ENCODE data around the gene RSPH6A. TPM values are rescaled to one million over a fixed set of nuclear protein-coding genes. Genes with fewer than 3 reads are reported as not detected.

The RSPH6A gene
- total RNA-seq, 1 experiment from 2014 or later: 0.39 TPM

DNA sequence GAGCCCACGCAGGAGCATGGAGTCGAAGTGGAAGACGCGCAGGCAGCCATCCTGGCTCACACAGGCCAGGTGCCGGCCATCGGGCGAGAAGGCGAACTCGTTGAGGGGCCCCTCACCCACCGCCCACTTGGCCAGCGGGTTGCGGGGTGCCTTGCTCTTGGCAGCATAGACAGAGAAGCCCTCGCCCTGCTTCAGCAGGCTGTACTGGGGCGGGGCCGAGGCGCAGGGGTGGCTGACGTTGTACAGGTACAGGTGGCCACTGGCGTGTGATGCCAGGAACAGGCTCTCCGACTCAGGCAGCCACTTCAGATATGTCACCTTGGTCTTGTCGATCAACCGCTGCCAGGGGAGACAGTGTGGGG is 28.6 kb downstream of the RSPH6A start (continued):
- TF ChIP-seq, protein P1, sequence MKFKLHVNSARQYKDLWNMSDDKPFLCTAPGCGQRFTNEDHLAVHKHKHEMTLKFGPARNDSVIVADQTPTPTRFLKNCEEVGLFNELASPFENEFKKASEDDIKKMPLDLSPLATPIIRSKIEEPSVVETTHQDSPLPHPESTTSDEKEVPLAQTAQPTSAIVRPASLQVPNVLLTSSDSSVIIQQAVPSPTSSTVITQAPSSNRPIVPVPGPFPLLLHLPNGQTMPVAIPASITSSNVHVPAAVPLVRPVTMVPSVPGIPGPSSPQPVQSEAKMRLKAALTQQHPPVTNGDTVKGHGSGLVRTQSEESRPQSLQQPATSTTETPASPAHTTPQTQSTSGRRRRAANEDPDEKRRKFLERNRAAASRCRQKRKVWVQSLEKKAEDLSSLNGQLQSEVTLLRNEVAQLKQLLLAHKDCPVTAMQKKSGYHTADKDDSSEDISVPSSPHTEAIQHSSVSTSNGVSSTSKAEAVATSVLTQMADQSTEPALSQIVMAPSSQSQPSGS (CRISPR knock-in tag; IDR thresholded peaks at IDR 0.05; ENCODE audit: borderline replicate concordance, low read depth): no peak
- TF ChIP-seq, protein P2, sequence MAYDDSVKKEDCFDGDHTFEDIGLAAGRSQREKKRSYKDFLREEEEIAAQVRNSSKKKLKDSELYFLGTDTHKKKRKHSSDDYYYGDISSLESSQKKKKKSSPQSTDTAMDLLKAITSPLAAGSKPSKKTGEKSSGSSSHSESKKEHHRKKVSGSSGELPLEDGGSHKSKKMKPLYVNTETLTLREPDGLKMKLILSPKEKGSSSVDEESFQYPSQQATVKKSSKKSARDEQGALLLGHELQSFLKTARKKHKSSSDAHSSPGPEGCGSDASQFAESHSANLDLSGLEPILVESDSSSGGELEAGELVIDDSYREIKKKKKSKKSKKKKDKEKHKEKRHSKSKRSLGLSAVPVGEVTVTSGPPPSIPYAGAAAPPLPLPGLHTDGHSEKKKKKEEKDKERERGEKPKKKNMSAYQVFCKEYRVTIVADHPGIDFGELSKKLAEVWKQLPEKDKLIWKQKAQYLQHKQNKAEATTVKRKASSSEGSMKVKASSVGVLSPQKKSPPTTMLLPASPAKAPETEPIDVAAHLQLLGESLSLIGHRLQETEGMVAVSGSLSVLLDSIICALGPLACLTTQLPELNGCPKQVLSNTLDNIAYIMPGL (CRISPR knock-in tag; IDR thresholded peaks at IDR 0.05): no peak

DNA sequence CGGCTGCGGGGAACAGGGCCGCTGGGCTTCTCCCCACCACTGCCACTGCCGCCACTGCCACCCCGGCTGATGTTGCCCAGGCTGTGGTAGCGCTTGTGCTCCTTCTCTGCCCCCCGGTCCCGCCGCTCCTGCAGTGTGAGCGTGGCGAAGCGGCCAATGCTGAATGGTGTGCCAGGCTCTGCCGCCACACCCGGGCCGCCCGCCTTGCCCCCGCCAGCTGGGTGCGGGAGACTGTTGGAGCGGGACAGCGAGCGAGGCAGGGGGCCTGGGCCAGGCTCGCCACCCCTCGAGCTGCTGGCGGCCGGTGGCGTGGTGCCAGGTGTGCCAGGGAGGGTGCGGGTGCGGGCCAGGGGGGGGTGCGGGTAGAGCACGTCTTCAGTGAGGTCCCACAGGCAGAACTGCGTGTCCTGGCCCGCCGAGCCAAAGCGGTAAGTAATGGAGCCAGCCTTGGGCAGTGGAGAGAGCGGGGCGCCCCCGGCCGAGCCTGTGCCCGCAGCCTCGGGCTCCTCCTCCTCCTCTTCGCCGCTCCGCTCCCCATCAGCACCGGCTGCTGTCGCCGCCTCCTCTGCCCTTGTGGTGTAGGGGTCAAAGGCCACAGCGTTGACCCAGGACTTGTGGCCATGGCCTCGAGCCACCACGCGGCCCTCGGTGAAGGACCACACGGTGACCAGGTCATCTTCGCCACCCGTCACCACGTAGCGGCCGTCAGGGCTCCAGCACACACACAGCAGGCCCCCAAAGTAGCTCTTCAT is 29.2 kb downstream of the RSPH6A start:
- ATAC-seq: no peak
- peaks cover 32% of the 10 kb centered on the region for H3K36me3 Mint-ChIP-seq
- H3K27ac Mint-ChIP-seq: no peak overlapping the region
- peaks cover 14% of the 10 kb centered on the region for H3K27me3 Mint-ChIP-seq (ENCODE audit: low read depth)
- CTCF ChIA-PET: no interaction called here
- DNase-seq (ENCODE audit: low spot score): no peak
- POLR2A ChIA-PET: no interaction called here
- no peak overlapping the region for H3K4me3 Mint-ChIP-seq
- peaks cover 15% of the 10 kb centered on the region for H3K4me1 Mint-ChIP-seq
- no peak for TF ChIP-seq FOXJ3 (CRISPR knock-in tag; IDR thresholded peaks at IDR 0.05; ENCODE audit: borderline replicate concordance)
- TF ChIP-seq ESRRA (CRISPR knock-in tag; IDR thresholded peaks at IDR 0.05; ENCODE audit: borderline replicate concordance): no peak
- TF ChIP-seq NR2C2 (CRISPR knock-in tag; IDR thresholded peaks at IDR 0.05): no peak
- no peaks in the 10 kb centered on the region for H3K9me3 Mint-ChIP-seq

DNA sequence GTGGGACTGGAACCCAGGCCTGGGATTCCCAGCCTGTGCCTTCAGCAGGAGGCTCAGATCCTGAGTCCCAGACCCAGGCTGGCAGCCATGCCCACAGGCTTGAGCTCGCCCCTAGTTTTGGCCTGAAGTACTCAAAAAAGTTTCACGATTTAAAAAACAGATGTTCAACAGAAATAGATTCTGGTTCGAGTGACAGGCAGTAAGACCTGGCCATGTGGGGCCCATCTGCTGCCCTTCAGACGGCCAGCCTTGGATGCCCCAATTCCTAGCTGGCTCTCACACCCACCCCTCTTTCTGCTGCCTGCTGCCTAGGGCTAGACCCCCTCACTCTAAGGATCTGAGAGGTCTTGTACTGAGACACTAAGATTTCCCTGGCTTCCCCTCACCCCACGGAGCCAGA is 30.0 kb downstream of the RSPH6A start:
- H3K27ac Mint-ChIP-seq: no peak overlapping the region

More for the DNA sequence above, 30.0 kb downstream of the RSPH6A start:
- DNase-seq (ENCODE audit: low spot score): no peak
- ChIA-PET POLR2A (no interaction called here), CTCF (no interaction called here)
- Mint-ChIP-seq H3K9me3 (no peaks in the 10 kb centered on the region), H3K4me1 (peaks cover 19% of the 10 kb centered on the region), H3K36me3 (peaks cover 32% of the 10 kb centered on the region), H3K4me3 (no peak overlapping the region), H3K27me3 (ENCODE audit: low read depth) (peaks cover 21% of the 10 kb centered on the region)
- no peak for ATAC-seq
- no peak for TF ChIP-seq OVOL2 (CRISPR knock-in tag; IDR thresholded peaks at IDR 0.05; ENCODE audit: borderline replicate concordance)
- TF ChIP-seq NR3C1 (CRISPR knock-in tag; conservative IDR thresholded peaks at IDR 0.05; ENCODE audit: low read depth): no peak
- TF ChIP-seq MXD4 (CRISPR knock-in tag; IDR thresholded peaks at IDR 0.05; ENCODE audit: borderline replicate concordance): no peak
- no peak for TF ChIP-seq SMAD3 (CRISPR knock-in tag; IDR thresholded peaks at IDR 0.05; ENCODE audit: borderline replicate concordance)
- TF ChIP-seq, protein P3, sequence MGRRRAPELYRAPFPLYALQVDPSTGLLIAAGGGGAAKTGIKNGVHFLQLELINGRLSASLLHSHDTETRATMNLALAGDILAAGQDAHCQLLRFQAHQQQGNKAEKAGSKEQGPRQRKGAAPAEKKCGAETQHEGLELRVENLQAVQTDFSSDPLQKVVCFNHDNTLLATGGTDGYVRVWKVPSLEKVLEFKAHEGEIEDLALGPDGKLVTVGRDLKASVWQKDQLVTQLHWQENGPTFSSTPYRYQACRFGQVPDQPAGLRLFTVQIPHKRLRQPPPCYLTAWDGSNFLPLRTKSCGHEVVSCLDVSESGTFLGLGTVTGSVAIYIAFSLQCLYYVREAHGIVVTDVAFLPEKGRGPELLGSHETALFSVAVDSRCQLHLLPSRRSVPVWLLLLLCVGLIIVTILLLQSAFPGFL (CRISPR knock-in tag; IDR thresholded peaks at IDR 0.05; ENCODE audit: borderline replicate concordance): no peak
- no peak for TF ChIP-seq ZNF416 (CRISPR knock-in tag; IDR thresholded peaks at IDR 0.05)
- TF ChIP-seq GRHL2 (CRISPR knock-in tag; IDR thresholded peaks at IDR 0.05; ENCODE audit: insufficient replicate concordance, severe bottlenecking): no peak
- TF ChIP-seq ELF4 (CRISPR knock-in tag; IDR thresholded peaks at IDR 0.05; ENCODE audit: low read depth): no peak
- TF ChIP-seq SMAD4 (CRISPR knock-in tag; IDR thresholded peaks at IDR 0.05): no peak
- TF ChIP-seq ZBTB21 (CRISPR knock-in tag; IDR thresholded peaks at IDR 0.05; ENCODE audit: borderline replicate concordance): no peak
- no peak for TF ChIP-seq MYBL2 (CRISPR knock-in tag; IDR thresholded peaks at IDR 0.05)
- no peak for TF ChIP-seq NFE2L1 (CRISPR knock-in tag; IDR thresholded peaks at IDR 0.05)
- no peak for TF ChIP-seq MLX (CRISPR knock-in tag; IDR thresholded peaks at IDR 0.05)
- TF ChIP-seq, protein P4, sequence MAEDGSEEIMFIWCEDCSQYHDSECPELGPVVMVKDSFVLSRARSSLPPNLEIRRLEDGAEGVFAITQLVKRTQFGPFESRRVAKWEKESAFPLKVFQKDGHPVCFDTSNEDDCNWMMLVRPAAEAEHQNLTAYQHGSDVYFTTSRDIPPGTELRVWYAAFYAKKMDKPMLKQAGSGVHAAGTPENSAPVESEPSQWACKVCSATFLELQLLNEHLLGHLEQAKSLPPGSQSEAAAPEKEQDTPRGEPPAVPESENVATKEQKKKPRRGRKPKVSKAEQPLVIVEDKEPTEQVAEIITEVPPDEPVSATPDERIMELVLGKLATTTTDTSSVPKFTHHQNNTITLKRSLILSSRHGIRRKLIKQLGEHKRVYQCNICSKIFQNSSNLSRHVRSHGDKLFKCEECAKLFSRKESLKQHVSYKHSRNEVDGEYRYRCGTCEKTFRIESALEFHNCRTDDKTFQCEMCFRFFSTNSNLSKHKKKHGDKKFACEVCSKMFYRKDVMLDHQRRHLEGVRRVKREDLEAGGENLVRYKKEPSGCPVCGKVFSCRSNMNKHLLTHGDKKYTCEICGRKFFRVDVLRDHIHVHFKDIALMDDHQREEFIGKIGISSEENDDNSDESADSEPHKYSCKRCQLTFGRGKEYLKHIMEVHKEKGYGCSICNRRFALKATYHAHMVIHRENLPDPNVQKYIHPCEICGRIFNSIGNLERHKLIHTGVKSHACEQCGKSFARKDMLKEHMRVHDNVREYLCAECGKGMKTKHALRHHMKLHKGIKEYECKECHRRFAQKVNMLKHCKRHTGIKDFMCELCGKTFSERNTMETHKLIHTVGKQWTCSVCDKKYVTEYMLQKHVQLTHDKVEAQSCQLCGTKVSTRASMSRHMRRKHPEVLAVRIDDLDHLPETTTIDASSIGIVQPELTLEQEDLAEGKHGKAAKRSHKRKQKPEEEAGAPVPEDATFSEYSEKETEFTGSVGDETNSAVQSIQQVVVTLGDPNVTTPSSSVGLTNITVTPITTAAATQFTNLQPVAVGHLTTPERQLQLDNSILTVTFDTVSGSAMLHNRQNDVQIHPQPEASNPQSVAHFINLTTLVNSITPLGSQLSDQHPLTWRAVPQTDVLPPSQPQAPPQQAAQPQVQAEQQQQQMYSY (CRISPR knock-in tag; IDR thresholded peaks at IDR 0.05): no peak
- TF ChIP-seq, protein P5, sequence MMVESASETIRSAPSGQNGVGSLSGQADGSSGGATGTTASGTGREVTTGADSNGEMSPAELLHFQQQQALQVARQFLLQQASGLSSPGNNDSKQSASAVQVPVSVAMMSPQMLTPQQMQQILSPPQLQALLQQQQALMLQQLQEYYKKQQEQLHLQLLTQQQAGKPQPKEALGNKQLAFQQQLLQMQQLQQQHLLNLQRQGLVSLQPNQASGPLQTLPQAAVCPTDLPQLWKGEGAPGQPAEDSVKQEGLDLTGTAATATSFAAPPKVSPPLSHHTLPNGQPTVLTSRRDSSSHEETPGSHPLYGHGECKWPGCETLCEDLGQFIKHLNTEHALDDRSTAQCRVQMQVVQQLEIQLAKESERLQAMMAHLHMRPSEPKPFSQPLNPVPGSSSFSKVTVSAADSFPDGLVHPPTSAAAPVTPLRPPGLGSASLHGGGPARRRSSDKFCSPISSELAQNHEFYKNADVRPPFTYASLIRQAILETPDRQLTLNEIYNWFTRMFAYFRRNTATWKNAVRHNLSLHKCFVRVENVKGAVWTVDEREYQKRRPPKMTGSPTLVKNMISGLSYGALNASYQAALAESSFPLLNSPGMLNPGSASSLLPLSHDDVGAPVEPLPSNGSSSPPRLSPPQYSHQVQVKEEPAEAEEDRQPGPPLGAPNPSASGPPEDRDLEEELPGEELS (CRISPR knock-in tag; IDR thresholded peaks at IDR 0.05): no peak

All from WTC11 (cell line).